ENCODE results near the gene ZNF681.

DNA sequence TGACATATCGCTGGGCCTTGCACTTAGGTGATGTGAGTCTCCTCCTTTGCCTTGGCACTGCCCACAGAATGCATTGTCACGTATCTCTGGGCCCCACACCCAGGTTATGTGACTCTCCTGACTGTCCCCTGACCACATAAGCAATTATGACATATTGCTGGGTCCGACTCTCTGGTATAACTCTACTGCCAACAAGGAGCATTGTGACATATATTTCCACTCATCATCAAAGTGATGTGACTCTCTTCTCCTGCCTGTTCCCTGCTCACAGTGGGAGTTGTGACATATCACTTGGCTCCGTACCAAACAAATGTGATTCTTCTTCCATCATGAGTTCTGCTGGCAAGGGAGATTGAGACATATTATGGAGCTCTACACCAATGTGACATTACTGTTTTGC lies 15.4 kb upstream of the ZNF681 start:
- TF ChIP-seq, protein P1, sequence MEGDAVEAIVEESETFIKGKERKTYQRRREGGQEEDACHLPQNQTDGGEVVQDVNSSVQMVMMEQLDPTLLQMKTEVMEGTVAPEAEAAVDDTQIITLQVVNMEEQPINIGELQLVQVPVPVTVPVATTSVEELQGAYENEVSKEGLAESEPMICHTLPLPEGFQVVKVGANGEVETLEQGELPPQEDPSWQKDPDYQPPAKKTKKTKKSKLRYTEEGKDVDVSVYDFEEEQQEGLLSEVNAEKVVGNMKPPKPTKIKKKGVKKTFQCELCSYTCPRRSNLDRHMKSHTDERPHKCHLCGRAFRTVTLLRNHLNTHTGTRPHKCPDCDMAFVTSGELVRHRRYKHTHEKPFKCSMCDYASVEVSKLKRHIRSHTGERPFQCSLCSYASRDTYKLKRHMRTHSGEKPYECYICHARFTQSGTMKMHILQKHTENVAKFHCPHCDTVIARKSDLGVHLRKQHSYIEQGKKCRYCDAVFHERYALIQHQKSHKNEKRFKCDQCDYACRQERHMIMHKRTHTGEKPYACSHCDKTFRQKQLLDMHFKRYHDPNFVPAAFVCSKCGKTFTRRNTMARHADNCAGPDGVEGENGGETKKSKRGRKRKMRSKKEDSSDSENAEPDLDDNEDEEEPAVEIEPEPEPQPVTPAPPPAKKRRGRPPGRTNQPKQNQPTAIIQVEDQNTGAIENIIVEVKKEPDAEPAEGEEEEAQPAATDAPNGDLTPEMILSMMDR (CRISPR knock-in tag; IDR thresholded peaks at IDR 0.05): no peak
- no peak for TF ChIP-seq CEBPB (IDR thresholded peaks at IDR 0.05; ENCODE audit: borderline replicate concordance, low read depth, low read length)
- TF ChIP-seq NFATC3 (CRISPR knock-in tag; IDR thresholded peaks at IDR 0.05): no peak
- no peak for TF ChIP-seq FOXP1 (IDR thresholded peaks at IDR 0.05)
- TF ChIP-seq FOXP1 (CRISPR knock-in tag; IDR thresholded peaks at IDR 0.05): no peak
- no peak for TF ChIP-seq ZNF292 (CRISPR knock-in tag; IDR thresholded peaks at IDR 0.05; ENCODE audit: borderline replicate concordance, low read depth)
- no peak for TF ChIP-seq EZH2 (conservative IDR thresholded peaks at IDR 0.05; ENCODE audit: low read depth, low read length)
- TF ChIP-seq KDM3A (CRISPR knock-in tag; IDR thresholded peaks at IDR 0.05; ENCODE audit: low read depth): no peak
